ENCODE data around the gene TBC1D20.

TBC1D20 gene

DNA sequence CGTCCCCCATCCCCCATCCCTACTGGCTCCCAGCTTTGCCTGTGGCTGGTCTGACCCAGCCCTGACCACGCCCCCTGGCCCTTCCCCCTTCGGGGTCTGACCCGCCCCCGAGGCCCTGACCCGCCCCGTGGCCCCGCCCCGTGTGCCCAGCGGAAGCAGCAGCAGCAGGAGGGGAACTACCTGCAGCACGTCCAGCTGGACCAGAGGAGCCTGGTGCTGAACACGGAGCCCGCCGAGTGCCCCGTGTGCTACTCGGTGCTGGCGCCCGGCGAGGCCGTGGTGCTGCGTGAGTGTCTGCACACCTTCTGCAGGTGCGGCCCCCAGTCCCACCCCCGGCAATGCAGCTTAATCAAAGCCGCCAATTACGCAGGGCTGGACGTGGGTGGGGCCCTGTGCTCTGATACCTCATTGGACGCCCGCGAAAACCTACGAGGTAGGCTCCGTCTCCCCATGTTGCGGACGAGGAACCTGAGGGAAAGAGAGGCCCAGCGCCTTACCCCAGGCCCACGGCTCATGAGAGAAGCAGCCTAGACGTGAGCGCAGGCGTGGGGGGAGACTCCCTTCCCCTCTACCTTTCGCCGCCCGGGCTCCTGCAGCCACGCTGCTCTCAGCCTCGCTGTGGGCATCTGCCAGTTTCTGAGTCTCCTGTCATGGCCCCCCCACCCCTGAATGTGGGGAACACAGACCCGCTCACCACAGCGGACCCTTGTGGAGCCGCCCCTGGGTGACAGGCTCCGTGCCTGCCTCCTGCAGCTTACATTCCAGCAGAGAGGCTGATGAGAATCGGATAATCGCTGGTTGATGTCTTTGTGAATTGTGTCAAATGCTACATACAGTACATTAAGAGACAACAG, 41.4 kb downstream of the TBC1D20 start:
- in situ Hi-C loops (cut with MboI; ENCODE audit: low sequenced_read_pairs) = no loop called here

DNA sequence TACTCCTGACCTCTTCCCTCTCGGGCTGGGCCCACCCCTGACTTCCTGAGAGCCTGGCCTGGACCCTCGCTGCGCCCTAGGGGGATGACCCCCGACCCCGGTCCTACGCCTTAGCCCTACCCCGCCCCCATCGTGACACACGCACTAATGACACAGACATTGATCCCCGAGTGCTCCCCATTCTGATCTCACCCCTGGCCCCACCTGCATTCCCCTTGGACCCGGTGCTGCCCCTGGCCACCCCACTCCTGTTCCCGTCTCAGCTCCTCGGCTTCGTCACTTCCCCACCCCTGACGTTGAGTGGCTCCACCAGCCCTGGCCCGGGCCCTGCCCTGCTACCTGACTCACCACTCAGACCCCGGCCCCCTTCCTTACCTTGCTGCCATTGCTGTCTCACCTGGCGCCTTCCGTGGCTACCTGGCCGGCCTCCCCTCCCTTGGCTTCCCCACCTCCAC, 42.1 kb downstream of the TBC1D20 start:
- in situ Hi-C loops (cut with MboI; ENCODE audit: low sequenced_read_pairs) = no loop called here

DNA sequence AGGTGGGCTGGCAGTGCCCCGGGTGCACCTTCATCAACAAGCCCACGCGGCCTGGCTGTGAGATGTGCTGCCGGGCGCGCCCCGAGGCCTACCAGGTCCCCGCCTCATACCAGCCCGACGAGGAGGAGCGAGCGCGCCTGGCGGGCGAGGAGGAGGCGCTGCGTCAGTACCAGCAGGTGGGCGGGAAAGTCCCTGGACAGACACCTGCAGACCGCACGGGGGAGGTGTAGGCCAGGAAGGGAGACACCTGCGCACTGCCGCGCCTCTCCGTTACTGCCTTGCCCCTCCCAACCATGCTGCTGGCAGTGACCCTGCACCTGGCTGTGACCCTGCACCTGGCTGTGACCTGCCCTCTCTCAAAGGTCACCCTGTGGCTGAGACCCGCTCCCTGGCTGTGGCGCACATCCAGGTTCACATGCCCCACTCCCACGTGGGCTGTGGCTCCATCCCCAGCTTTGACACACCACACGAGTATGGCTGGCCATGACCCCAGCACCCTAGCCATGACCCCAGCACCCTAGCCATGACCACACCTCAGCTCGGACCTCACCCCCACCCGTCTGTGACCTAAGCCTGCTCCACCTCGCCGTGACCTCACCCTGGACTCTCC, 42.7 kb downstream of the TBC1D20 start:
- in situ Hi-C loops (cut with MboI; ENCODE audit: low sequenced_read_pairs) = no loop called here

DNA sequence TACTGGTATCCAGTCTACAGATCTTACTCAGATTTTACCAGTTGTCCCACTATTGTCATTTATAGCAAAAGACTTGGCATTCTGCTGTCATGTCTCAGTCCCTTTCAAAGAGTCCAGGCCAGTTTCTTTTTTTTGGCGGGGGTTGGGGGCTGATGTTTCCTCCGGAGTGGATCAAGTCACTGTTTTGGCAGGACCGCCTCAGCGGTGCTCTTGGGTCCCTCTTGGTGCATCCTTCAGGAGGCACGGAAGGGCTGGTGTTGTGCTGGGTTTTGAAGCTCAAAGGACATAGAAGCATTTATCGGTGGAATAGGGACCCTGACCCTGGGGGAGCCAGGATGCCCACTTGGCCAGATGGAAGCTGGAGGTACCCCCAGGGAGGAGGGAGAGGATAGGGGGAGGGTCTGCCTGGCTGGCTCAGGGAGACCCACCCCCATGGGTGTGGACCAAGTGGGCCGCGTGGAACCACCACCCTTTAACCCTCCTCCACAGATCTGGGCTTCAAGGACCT, 43.4 kb downstream of the TBC1D20 start:
- in situ Hi-C loops (cut with MboI; ENCODE audit: low sequenced_read_pairs) = no loop called here

DNA sequence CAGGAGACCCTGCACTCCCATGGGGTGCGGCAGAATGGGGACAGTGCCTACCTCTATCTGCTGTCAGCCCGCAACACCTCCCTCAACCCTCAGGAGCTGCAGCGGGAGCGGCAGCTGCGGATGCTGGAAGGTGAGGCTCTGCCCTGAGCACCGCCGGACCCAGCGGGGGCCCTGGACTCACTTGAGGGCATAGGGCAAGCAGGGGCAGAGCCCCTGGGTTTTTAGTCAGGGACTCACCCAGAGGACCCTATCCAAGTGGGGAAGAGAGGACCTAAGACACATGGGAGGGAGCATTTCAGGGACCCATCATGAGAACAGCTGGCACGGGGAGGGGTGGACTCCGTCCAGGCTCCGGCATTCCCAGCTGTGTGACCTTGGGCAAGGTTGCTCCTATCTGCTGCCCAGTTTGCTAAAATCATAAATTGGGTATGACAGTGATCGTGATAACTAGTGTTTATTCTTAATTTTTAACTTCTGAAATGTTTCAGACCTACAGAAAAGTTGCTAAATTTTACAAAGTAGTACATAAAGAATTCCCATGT, 44.5 kb downstream of the TBC1D20 start:
- in situ Hi-C loops (cut with MboI; ENCODE audit: low sequenced_read_pairs) = no loop called here

DNA sequence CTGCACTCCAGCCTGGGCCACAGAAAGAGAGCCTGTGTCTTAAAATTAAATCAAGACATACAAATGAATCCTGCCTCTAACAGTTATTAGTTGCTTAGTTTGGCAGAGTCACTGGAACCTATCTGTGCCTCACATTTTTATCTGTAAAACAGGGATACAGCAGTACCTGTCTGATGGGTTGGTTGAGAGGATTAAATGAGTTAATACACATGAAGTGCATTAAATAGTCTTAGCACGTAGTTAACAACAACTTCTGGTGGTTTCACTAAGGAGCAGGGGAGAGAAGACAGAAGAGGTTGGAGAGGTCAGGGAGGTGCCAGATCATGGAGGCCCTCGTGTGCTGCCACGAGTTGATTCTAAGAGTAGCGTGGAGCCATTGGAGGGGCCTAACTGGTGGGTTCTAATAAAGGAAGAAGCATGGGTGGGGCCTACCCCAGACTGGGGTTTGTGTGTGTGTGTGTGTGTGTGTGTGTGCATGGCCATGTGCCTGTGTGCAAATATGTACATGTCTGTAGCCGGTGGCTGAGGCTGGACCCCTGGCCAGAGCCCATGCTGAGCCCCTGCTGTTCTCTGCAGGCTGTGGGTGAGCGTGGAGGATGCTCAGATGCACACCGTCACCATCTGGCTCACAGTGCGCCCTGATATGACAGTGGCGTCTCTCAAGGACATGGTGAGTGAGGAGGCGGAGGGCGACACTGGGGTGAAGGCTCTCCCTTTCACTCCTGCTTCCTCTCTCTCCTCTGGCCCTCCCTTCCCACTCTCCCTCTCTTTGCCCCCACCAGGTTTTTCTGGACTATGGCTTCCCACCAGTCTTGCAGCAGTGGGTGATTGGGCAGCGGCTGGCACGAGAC, 45.2 kb downstream of the TBC1D20 start:
- in situ Hi-C loops (cut with MboI; ENCODE audit: low sequenced_read_pairs) = no loop called here

DNA sequence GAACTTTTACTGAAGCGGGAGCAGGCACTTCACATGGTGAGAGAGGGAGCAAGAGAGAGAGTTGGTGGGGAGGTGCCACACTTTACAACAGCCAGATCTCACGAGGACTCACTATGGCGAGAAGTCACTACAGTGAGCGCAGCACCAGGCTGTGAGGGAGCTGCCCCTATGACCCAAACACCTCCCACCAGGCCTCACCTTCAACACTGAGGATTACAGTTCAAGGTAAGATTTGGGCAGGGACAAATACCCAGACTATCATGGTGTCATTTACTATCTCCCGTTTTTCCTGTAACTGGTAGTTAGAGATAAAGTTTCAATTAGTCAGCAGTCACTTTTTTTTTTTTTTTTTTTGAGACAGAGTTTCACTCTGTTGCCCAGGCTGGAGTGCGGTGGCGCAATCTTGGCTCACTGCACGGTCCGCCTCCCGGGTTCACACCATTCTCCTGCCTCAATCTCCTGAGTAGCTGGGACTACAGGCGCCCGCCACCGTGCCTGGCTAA, 46.5 kb downstream of the TBC1D20 start:
- in situ Hi-C loops (cut with MboI; ENCODE audit: low sequenced_read_pairs) = no loop called here

DNA sequence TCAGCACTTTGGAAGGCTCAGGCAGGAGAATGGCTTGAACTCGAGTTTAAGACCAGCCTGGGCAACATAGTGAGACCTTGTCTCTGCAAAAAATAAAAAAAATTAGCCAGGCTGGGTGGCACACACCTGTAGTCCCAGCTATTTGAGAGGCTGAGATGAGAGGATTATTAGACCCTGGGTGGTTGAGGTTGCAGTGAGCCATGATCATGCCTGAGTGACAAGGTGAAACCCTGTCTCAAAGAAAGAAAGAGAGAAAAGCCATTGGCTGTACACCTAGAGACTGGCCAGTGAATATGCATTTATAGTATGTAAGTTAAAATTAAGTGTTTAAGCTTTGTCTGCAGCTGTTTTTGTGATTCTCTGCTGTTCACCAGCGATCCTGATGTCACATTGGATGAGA, 48.2 kb downstream of the TBC1D20 start:
- in situ Hi-C loops (cut with MboI; ENCODE audit: low sequenced_read_pairs) = no loop called here

DNA sequence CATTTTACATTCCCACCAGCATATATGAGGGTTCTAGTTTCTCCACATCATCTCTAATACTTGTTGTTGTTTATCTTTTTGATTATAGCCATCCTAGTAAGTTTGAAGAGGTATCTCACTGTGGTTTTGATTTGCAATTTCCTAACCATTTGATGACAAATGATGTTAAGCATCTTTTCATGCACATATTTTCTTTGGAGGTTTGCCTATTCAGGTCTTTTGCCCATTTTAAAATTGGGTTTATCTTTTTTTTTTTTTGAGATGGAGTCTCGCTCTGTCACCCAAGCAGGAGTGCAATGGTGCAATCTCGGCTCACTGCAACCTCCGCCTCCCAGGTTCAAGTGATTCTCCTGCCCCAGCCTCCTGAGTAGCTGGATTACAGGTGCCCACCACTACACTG, 50.3 kb downstream of the TBC1D20 start:
- in situ Hi-C loops (cut with MboI; ENCODE audit: low sequenced_read_pairs) = no loop called here

DNA sequence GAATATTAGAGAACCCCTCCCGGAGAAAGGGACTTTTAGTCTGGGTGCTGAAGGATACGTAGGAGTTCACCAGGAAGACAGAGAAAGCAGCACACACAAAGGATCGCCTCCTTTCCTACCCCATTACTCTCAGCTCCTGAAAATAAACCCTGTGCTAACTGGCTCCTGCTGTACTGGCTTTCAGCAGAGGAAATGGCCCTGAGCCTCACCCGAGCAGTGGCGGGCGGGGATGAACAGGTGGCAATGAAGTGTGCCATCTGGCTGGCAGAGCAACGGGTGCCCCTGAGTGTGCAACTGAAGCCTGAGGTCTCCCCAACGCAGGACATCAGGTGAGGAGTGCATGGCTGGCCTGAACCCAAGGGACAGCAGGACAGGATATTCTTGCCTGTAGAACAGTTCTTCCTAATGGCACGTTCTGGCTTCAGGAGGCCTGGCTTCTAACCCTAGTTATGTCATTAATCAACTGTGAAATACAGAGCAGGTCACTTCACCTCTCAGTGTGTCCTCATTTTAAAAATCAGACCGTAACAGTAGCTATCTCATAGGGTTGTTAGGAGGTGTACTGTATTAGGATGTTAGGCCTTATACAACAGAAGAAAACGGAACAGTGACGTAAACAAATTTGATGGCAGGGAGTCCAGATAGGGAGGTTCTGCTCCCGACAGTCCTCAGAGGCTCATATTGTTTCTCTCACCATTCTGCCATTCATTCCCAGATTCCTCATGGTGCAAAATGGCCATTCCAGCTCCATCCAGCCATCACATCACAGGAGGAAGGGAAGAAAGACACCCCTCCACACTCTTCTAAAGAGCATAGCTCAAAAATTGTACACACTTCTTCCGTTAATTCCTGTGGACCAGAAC, 52.4 kb downstream of the TBC1D20 start:
- in situ Hi-C loops (cut with MboI; ENCODE audit: low sequenced_read_pairs) = no loop called here

DNA sequence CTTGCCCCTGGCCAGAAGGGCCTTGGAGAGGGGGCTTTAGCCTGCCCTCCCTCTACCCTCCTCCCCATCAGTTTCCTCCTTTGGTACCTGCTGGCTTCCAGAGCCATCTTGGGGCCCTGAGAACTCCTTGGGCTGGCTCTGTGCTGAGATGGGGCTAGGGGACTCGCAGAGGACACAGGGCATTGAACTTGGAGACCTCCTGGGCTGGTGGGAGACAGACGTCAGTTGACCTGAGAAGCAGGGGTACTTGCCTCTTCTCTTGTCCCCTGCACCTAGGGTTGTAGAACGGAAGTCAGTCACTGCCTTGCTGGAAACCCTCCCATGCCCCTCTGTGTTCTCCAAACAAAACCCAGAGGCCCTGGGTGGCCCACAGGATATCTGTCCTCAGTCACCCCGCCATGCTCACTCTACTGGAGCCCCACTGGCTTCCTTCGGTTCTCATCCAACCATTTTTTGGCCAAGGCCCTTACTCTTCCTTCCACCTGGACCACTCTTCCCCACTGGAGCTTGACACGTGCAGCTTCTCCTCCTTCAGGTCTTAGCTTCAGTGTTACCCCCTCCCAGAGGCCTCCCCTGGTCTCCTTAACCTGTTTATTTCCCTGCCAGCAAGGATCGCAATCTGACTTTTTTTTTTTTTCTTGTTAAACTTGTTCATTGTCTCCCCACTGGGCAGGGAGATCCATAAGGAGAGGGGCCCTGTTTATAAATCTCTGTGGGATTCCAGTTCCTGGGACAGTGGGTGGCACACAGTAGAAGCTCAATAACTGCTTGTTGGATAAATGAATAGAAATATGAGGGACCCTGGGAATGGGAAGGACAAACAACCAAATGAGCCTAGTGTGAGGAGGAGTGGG, 53.3 kb downstream of the TBC1D20 start:
- in situ Hi-C loops (cut with MboI; ENCODE audit: low sequenced_read_pairs) = no loop called here

DNA sequence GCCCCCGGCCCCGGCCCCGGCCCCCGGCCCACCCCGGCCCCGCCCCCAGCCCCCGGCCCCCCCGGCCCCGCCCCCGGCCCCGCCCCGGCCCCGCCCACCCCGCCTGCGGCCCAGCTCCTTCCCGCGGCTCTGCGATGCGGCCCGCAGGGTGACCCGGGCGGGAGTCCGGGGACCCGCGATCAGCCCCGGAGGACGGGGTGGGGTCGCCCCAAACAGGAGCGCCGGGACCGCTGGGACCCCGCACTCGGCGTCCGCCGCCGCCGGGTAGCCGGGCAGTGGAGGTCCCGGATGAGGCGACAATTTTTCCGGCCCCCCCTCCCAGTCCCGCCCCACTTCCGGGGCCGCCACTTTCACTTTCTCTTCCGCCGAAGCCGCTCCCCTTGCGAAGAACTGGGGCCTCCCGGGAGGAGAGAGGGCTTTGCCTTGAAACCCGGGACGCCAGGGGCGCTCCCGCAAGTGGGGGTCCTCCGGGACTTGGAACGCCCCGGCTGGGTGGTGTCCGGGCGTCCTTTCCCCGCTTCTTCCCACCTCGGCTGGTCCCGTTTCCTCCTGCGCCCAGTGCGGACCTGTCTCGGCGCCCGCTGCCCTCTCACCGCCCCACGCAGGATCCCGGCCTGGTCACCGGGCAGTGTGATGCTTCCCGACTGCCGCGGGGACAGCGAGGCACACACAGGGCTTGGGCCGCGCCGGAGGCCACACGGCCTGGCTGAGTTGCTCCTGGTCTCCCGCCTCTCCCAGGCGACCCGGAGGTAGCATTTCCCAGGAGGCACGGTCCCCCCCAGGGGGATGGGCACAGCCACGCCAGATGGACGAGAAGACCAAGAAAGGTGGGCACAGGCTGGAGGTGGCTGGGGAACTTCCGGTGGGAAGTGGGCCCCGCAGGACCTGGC, 54.1 kb downstream of the TBC1D20 start, which contains the start of gene RBCK1:
TSS of gene RBCK1 (plus strand) at position 347 of the 890 bp plus-strand sequence. CDS start at position 806, 459 bp downstream.
- in situ Hi-C loops (cut with MboI; ENCODE audit: low sequenced_read_pairs) = no loop called here

DNA sequence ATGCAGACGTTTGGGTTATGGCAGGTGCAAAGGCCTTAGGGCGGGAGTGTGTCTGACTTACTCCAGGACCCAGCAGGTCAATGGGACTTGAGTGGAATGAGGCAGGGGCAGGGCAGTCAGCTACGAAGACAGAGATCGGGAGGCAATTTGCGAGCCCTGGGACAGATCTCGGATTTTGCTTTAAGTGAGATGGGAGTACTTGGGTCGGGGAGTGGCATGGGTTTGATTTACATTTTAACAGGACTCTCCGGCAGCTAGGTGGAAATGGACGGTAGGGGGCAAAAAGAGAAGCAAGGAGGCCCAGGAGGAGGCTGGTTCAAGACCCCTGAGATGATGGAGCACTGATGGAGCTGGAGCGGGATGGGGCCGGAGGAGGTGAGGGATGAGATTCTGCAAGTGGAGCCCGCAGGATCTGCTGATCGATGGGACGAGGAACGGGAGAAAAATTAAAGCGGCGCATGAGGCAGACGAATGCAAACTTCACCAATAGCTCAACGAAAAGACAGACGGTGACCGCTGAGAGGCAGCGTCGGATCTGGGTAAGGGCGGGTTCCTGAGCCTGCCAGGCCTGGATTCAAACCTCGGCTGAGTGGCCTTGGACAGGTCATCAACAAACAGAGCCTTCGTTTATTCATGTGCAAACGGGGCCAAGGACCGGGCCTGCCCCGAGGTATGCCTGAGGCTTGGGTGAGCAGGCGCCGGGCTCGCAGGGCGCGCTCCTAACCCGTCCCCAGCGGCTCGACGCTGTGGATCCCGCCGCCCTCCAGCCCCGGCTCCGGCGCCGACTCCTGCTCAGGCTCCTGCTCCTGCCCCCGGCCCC, 55.0 kb downstream of the TBC1D20 start:
- in situ Hi-C loops (cut with MboI; ENCODE audit: low sequenced_read_pairs) = no loop called here

DNA sequence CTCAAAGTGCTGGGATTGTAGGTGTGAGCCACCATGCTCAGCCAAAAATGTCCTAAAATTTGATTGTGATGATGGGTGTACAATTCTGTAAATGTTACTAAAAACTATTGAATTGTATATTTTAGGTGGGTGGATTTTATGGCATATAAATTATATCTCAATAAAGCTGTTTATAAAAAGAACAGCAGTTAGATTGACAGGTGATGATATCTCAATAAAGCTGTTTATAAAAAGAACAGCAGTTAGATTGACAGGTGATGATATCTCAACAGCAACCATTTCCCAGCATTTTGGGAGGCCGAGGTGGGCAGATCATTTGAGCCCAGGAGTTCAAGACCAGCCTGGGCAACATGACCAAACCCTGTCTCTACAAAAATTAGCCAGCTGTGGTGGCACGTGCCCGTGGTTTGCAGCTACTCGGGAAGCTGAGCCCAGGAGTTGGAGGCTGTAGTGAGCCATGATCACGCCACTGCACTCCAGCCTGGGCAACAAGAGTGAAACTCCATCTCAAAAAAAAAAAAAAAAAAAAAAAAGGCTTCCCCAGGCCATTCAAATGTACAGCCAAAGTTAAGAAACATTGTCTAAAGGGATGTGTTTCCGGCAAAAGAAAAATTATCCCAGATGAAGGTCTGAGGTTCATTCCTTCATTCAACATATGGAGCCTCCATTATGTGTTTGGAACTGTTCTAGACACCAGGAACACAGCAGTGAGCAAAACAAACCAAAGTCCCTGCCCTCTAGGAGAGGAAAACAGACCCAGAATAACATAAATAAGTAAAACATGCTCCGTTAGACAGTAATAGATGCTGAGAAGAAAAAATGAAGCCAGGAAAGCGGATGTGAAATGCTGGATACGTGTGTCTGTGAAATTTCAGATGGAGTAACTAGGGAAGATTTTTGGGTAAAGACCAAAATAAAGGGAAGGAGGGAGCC, 55.9 kb downstream of the TBC1D20 start:
- in situ Hi-C loops (cut with MboI; ENCODE audit: low sequenced_read_pairs) = no loop called here

DNA sequence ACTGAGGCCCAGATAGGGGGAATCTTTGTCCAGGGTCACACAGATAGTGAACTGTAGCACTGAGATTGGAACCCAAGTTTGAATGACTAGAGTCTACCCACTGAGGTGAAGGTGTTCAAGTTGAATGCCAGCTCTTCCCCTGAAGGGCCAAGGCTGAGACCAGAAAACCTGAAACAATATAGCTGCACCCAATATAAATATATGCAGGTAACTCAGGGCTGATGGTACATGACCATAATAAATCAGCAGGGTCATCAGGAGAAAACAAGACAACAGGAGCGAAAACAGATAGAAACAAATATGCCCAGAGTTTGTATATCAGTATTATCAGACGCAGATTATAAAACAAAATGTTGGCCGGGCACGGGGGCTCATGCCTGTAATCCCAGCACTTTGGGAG, 58.2 kb downstream of the TBC1D20 start:
- in situ Hi-C loops (cut with MboI; ENCODE audit: low sequenced_read_pairs) = no loop called here

DNA sequence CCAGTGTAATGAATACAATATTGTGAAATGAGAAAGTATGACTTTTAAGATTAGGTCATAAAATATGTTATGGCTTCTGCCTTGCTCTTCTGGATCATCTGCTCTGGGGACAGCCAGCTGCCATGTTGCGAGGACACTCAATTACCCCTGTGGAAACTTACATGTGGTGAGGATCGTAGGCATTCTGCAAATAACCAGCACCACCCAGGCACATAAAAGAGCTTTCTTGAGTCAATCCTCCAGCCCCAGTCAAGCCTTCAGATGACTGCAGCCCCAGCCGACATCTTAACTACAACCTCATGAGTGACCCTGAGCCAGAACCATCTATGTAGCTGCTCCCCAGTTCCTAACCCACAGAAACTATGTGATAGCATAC, 58.8 kb downstream of the TBC1D20 start:
- in situ Hi-C loops (cut with MboI; ENCODE audit: low sequenced_read_pairs) = no loop called here

All from HL-60/S4 treated with phorbol 12-myristate 13-acetate at 8.2 ng/mL for 4 days and 3 days (cell line).